ENCODE data around the gene CNOT10.

DNA sequence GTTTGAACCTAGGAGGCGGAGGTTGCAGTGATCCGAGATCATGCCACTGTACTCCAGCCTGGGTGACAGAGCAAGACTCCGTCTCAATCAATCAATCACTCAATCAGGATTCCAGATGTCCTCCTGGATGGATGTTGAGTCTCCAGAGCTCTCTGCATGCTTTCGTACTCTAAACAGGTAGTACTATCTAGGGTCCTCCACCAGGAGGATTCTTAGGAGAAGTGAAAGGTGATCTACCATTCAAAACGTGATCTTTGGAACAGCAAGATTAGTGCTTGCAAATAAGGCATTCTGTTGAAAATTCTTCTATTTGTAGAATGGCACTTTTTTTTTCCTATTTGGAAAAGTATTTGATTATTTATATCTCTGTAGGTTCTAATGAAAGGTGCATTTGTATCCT, 34.3 kb downstream of the CNOT10 start:
- no peak for TF ChIP-seq EZH2phosphoT487 (IDR thresholded peaks at IDR 0.05; ENCODE audit: borderline replicate concordance, low read length)
- TF ChIP-seq, protein P1, sequence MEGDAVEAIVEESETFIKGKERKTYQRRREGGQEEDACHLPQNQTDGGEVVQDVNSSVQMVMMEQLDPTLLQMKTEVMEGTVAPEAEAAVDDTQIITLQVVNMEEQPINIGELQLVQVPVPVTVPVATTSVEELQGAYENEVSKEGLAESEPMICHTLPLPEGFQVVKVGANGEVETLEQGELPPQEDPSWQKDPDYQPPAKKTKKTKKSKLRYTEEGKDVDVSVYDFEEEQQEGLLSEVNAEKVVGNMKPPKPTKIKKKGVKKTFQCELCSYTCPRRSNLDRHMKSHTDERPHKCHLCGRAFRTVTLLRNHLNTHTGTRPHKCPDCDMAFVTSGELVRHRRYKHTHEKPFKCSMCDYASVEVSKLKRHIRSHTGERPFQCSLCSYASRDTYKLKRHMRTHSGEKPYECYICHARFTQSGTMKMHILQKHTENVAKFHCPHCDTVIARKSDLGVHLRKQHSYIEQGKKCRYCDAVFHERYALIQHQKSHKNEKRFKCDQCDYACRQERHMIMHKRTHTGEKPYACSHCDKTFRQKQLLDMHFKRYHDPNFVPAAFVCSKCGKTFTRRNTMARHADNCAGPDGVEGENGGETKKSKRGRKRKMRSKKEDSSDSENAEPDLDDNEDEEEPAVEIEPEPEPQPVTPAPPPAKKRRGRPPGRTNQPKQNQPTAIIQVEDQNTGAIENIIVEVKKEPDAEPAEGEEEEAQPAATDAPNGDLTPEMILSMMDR (IDR thresholded peaks at IDR 0.05; ENCODE audit: low read depth, low read length, poor library complexity, severe bottlenecking), result no peak

Measured in DOHH2 (cell line).